Vagina (tissue), 2 donors: ENCODE measurements around the gene ZIC5. TPM values are rescaled to one million over a fixed set of nuclear protein-coding genes. Genes with fewer than 3 reads are reported as not detected.

Source experiments
- DNase-seq, 2 donors: peaks; one replicate each; pipeline ENCODE4 v3.0.0-alpha.2; 2017; ENCODE audit errors: extremely low spot score in 2 of 2
- H3K27ac ChIP-seq: fragments of 200-600 bp; sonication (generic); one replicate; pipeline ENCODE4 v1.5.1; 2019
- H3K27me3 ChIP-seq: fragments of 200-600 bp; sonication (generic); one replicate; pipeline ENCODE4 v1.5.1; 2019
- H3K36me3 ChIP-seq, 2 donors: fragments of 200-600 bp; sonication (generic); one replicate each; pipeline ENCODE4 v1.5.1; 2017 to 2019
- H3K4me1 ChIP-seq: fragments of 200-600 bp; sonication (generic); one replicate; pipeline ENCODE4 v1.5.1; 2019
- H3K4me3 ChIP-seq, 2 donors: fragments of 200-600 bp; sonication (generic); 1 replicate in 1 of 2; 2 replicates in 1 of 2; pipeline ENCODE4 v1.5.1; 2016 to 2019
- H3K9me3 ChIP-seq: fragments of 200-600 bp; sonication (generic); one replicate; pipeline ENCODE4 v1.5.1; 2019
- CTCF ChIP-seq, 3 experiments: fragments of 450-650 bp in 2 of 3; fragments of 200-600 bp in 1 of 3; sonication (generic) in 1 of 3; IDR thresholded peaks; one replicate each; pipeline ENCODE4 v1.5.1; 2017 to 2019; ENCODE audit warnings: antibody characterized with exemption in 3 of 3, mild to moderate bottlenecking in 2 of 3, moderate library complexity in 2 of 3
- POLR2A ChIP-seq, 2 donors: fragments of 450-650 bp; IDR thresholded peaks; one replicate each; pipeline ENCODE4 v1.6.1; 2017; ENCODE audit warnings: antibody characterized with exemption in 2 of 2, mild to moderate bottlenecking in 2 of 2, moderate library complexity in 2 of 2
- POLR2AphosphoS5 ChIP-seq, 2 donors: sonication (generic); formaldehyde crosslinking; IDR thresholded peaks; one replicate each; pipeline ENCODE4 v1.9.0; 2017; ENCODE audit warnings: antibody characterized with exemption in 2 of 2, mild to moderate bottlenecking in 2 of 2, low read depth in 1 of 2; ENCODE audit not compliant: insufficient read depth in 1 of 2
- intact Hi-C: fragments of 100-400 bp; cut with DNase I; formaldehyde crosslinking; loops from one replicate; pipeline ENCODE4 v1.15.1; 2023
- total RNA-seq: library from RNA; depleted of rRNA; stranded (reverse); fragments of >200 nt; gene quantifications from one replicate; pipeline ENCODE4 v1.2.3, GENCODE V29; 2016

The ZIC5 gene
- not detected for total RNA-seq

GRCh38 chr13:99971576-99972189 lies at the start of gene ZIC5:
Gene ZIC5, minus strand, starts transcription at chr13:99971767. Its CDS starts 164 bp downstream, at chr13:99971603.
- TF ChIP-seq POLR2A (IDR thresholded peaks at IDR 0.05): no peak
- peaks cover 34% of the 10 kb centered on the region for H3K4me1 ChIP-seq
- peak within 1 kb of the TSS in 1 of 2 donors; percentile 50 for H3K4me3 ChIP-seq
- DNase-seq: no peak
- no peaks in the 10 kb centered on the region for H3K36me3 ChIP-seq
- H3K9me3 ChIP-seq: no peaks in the 10 kb centered on the region
- H3K27me3 ChIP-seq: peaks cover 63% of the 10 kb centered on the region
- H3K27ac ChIP-seq: no peak within 1 kb of the TSS
- intact Hi-C loops: loop anchor here (10.0 kb wide), 1 partner anchor 703 kb away; the partner anchor contains the start of gene TMTC4

GRCh38 chr13:100019780-100020356 lies 48.3 kb upstream of the ZIC5 start:
- H3K36me3 ChIP-seq: no peaks in the 10 kb centered on the region
- no peaks in the 10 kb centered on the region for H3K27me3 ChIP-seq
- no peak for TF ChIP-seq POLR2AphosphoS5 (IDR thresholded peaks at IDR 0.05; ENCODE audit: insufficient read depth in 1 of 2, low read depth in 1 of 2)
- TF ChIP-seq POLR2A (IDR thresholded peaks at IDR 0.05): no peak
- no peak for TF ChIP-seq CTCF (IDR thresholded peaks at IDR 0.05)
- intact Hi-C loops: no loop called here
- no peak overlapping the region for H3K4me3 ChIP-seq
- DNase-seq: no peak
- H3K9me3 ChIP-seq: no peaks in the 10 kb centered on the region
- H3K27ac ChIP-seq: no peak overlapping the region
- no peaks in the 10 kb centered on the region for H3K4me1 ChIP-seq

GRCh38 chr13:100014621-100015020 lies 43.1 kb upstream of the ZIC5 start:
- no peak overlapping the region for H3K4me3 ChIP-seq
- no peak for TF ChIP-seq CTCF (IDR thresholded peaks at IDR 0.05)
- no peak for TF ChIP-seq POLR2AphosphoS5 (IDR thresholded peaks at IDR 0.05; ENCODE audit: insufficient read depth in 1 of 2, low read depth in 1 of 2)
- no peak for TF ChIP-seq POLR2A (IDR thresholded peaks at IDR 0.05)
- intact Hi-C loops: no loop called here

GRCh38 chr13:99998261-99998660 lies 26.7 kb upstream of the ZIC5 start:
- Histone ChIP-seq H3K36me3 (no peaks in the 10 kb centered on the region), H3K4me1 (no peaks in the 10 kb centered on the region), H3K4me3 (no peak overlapping the region), H3K27ac (no peak overlapping the region), H3K9me3 (no peaks in the 10 kb centered on the region), H3K27me3 (peaks cover 7% of the 10 kb centered on the region)
- TF ChIP-seq POLR2AphosphoS5 (IDR thresholded peaks at IDR 0.05; ENCODE audit: insufficient read depth in 1 of 2, low read depth in 1 of 2) (no peak), POLR2A (IDR thresholded peaks at IDR 0.05) (no peak), CTCF (IDR thresholded peaks at IDR 0.05) (no peak)
- no peak for DNase-seq
- intact Hi-C loops: no loop called here

More at GRCh38 chr13:100014621-100015020, 43.1 kb upstream of the ZIC5 start:
- H3K27ac ChIP-seq: no peak overlapping the region
- H3K36me3 ChIP-seq: no peaks in the 10 kb centered on the region
- H3K27me3 ChIP-seq: no peaks in the 10 kb centered on the region
- H3K4me1 ChIP-seq: no peaks in the 10 kb centered on the region
- DNase-seq: no peak
- no peaks in the 10 kb centered on the region for H3K9me3 ChIP-seq

- no peak for DNase-seq
- Histone ChIP-seq H3K27me3 (peaks cover 7% of the 10 kb centered on the region), H3K36me3 (no peaks in the 10 kb centered on the region), H3K27ac (no peak overlapping the region), H3K9me3 (no peaks in the 10 kb centered on the region), H3K4me1 (no peaks in the 10 kb centered on the region), H3K4me3 (no peak overlapping the region)
- intact Hi-C loops: no loop called here
- no peak for TF ChIP-seq POLR2AphosphoS5 (IDR thresholded peaks at IDR 0.05; ENCODE audit: insufficient read depth in 1 of 2, low read depth in 1 of 2)
- no peak for TF ChIP-seq CTCF (IDR thresholded peaks at IDR 0.05)
- TF ChIP-seq POLR2A (IDR thresholded peaks at IDR 0.05): no peak
Observed at GRCh38 chr13:99997702-99998214, 26.2 kb upstream of the ZIC5 start.
